Left ventricle myocardium inferior (tissue), 1 donor: Measurements from ENCODE around the gene EPHA5. TPM values are rescaled to one million over a fixed set of nuclear protein-coding genes. Genes with fewer than 3 reads are reported as not detected.

Experiments used
- DNase-seq: peaks from one replicate; pipeline ENCODE4 v3.0.0-alpha.2; 2020
- H3K27ac ChIP-seq: fragments of 200-600 bp; replicated peaks from 2 replicates; pipeline ENCODE4 v1.8.0; 2021
- H3K27me3 ChIP-seq: fragments of 200-600 bp; 2 replicates; pipeline ENCODE4 v1.8.0; 2021; ENCODE audit warnings: low read depth
- H3K36me3 ChIP-seq: fragments of 200-600 bp; 2 replicates; pipeline ENCODE4 v1.8.0; 2021
- H3K4me1 ChIP-seq: fragments of 200-600 bp; 2 replicates; pipeline ENCODE4 v1.8.0; 2021
- H3K4me3 ChIP-seq: fragments of 200-600 bp; 2 replicates; pipeline ENCODE4 v1.8.0; 2021; ENCODE audit warnings: mild to moderate bottlenecking, moderate library complexity
- H3K9me3 ChIP-seq: fragments of 200-600 bp; replicated peaks from 2 replicates; pipeline ENCODE4 v1.8.0; 2021
- CTCF ChIP-seq: fragments of 200-600 bp; IDR thresholded peaks from 2 replicates; pipeline ENCODE4 v1.8.0; 2021; ENCODE audit warnings: antibody characterized with exemption, mild to moderate bottlenecking, borderline replicate concordance
- intact Hi-C: fragments of 100-400 bp; cut with micrococcal nuclease; formaldehyde crosslinking; loops from one replicate; pipeline ENCODE4 v1.11.0; 2022
- total RNA-seq: library from RNA; stranded (reverse); fragmentation: NEBNext Ultra II Directional; extraction: Animal tissue kit (Norgen Biotek cat#: 25700); gene quantifications from one replicate; pipeline ENCODE4 v1.2.1, GENCODE V29; 2021
- donor health status: DM: no; HTN: yes; CAD: no; lungs with severe emphysema.

Gene EPHA5
- total RNA-seq, 1 donor from 2014 or later, result not detected

DNA sequence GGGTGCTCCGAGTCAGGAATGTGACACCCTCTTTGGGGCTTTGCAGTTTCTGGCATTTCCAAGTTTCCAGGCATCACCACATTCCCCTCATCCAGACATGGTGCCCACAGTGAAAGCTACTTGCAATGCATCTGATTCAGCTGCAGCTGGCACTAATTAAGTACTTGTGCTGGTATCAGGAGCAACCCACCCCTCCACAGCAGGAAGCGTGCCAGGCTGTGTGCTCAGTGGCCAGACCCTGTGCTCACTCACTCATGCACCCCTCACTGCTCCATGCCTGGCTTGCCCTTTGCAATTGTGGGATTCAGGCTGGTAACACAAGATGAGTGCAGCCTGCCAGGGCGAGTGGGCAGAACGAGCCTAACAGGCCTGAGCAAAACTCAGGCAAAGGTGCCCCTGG is 271.2 kb downstream of the EPHA5 start:
- Histone ChIP-seq H3K27ac (no peak overlapping the region), H3K36me3 (no peaks in the 10 kb centered on the region), H3K9me3 (peaks cover 17% of the 10 kb centered on the region), H3K4me3 (no peak overlapping the region), H3K4me1 (no peaks in the 10 kb centered on the region), H3K27me3 (no peaks in the 10 kb centered on the region)
- no peak for DNase-seq
- no peak for TF ChIP-seq CTCF
- intact Hi-C loops, result no loop called here

DNA sequence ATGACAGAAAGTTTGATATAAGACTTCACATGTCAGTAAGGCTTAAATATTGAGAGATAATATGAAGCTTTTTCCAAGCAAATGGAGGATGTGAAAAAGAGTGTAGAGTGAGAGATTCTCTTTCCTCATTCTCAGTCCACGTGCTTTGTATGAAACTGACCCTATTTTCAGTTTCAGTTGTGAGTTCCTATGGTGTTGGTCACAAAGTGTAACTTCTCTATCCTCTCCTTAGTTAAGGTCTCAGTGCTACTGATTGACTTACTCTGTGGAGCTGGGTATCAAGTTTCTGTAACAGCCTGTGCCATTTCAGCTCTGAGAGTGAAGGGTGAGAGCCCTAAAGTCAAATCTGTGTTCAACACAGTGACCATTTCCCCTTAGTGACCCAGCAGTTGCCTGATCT is 277.2 kb downstream of the EPHA5 start:
- no peak overlapping the region for H3K4me3 ChIP-seq
- no peak for DNase-seq
- no peaks in the 10 kb centered on the region for H3K27me3 ChIP-seq
- peaks cover 27% of the 10 kb centered on the region for H3K9me3 ChIP-seq
- H3K4me1 ChIP-seq, result no peaks in the 10 kb centered on the region
- TF ChIP-seq CTCF, result no peak
- no peak overlapping the region for H3K27ac ChIP-seq
- no peaks in the 10 kb centered on the region for H3K36me3 ChIP-seq
- intact Hi-C loops, result no loop called here

DNA sequence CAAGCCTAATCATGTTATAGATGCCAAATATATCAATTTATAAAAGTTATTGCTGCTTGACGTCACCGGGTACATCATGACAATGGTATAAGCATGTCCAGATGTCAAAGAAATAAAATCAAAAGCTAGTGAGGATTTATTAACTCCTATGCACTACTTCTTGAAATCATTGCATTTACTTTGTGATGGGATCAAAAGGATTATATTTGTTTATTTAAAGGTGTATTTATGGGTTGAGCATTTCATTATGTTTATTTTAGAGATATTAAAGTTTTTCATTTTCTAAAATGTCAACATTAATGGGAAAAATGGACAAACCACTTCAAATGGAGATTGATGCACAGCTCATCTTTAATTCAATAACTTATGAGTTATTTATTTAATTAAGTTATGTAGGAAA is 277.8 kb downstream of the EPHA5 start:
- Histone ChIP-seq H3K27me3 (no peaks in the 10 kb centered on the region), H3K4me1 (no peaks in the 10 kb centered on the region), H3K9me3 (peaks cover 29% of the 10 kb centered on the region), H3K27ac (no peak overlapping the region), H3K36me3 (no peaks in the 10 kb centered on the region), H3K4me3 (no peak overlapping the region)
- DNase-seq, result no peak
- no peak for TF ChIP-seq CTCF
- intact Hi-C loops, result no loop called here

GRCh38 chr4:65391814-65392213 is 278.5 kb downstream of the EPHA5 start:
- DNase-seq, result no peak
- no peaks in the 10 kb centered on the region for H3K27me3 ChIP-seq
- intact Hi-C loops, result no loop called here
- peaks cover 34% of the 10 kb centered on the region for H3K9me3 ChIP-seq
- H3K4me1 ChIP-seq, result no peaks in the 10 kb centered on the region
- TF ChIP-seq CTCF, result no peak
- no peak overlapping the region for H3K4me3 ChIP-seq
- H3K36me3 ChIP-seq, result no peaks in the 10 kb centered on the region
- H3K27ac ChIP-seq, result no peak overlapping the region

- intact Hi-C loops, result no loop called here
- no peak for TF ChIP-seq CTCF
- Histone ChIP-seq H3K4me3 (no peak overlapping the region), H3K9me3 (peaks cover 34% of the 10 kb centered on the region), H3K4me1 (no peaks in the 10 kb centered on the region), H3K36me3 (no peaks in the 10 kb centered on the region), H3K27ac (no peak overlapping the region), H3K27me3 (no peaks in the 10 kb centered on the region)
- no peak for DNase-seq
Observed at GRCh38 chr4:65391382-65391781, 278.9 kb downstream of the EPHA5 start.

- H3K4me3 ChIP-seq, result no peak overlapping the region
- TF ChIP-seq CTCF, result no peak
- H3K36me3 ChIP-seq, result no peaks in the 10 kb centered on the region
- no peak for DNase-seq
- H3K9me3 ChIP-seq, result peaks cover 7% of the 10 kb centered on the region
- H3K4me1 ChIP-seq, result no peaks in the 10 kb centered on the region
- H3K27me3 ChIP-seq, result no peaks in the 10 kb centered on the region
- H3K27ac ChIP-seq, result no peak overlapping the region
- intact Hi-C loops, result no loop called here
Observed at GRCh38 chr4:65386927-65387326, 283.4 kb downstream of the EPHA5 start.
